Hematopoietic multipotent progenitor cell treated with erythropoietin and hydrocortisone succinate and interleukin-3 and kit ligand, for 6 days (in vitro differentiated cells): ENCODE data around the gene CALR.
"Not testable (repeated sequence)": the region's sequence is repeated elsewhere in the genome, so short reads cannot be mapped to it uniquely, and the experiment has no call there.

Source experiments
- DNase-seq: peaks from one replicate; pipeline ENCODE4 v3.0.0-alpha.2; 2015

CALR gene

DNA sequence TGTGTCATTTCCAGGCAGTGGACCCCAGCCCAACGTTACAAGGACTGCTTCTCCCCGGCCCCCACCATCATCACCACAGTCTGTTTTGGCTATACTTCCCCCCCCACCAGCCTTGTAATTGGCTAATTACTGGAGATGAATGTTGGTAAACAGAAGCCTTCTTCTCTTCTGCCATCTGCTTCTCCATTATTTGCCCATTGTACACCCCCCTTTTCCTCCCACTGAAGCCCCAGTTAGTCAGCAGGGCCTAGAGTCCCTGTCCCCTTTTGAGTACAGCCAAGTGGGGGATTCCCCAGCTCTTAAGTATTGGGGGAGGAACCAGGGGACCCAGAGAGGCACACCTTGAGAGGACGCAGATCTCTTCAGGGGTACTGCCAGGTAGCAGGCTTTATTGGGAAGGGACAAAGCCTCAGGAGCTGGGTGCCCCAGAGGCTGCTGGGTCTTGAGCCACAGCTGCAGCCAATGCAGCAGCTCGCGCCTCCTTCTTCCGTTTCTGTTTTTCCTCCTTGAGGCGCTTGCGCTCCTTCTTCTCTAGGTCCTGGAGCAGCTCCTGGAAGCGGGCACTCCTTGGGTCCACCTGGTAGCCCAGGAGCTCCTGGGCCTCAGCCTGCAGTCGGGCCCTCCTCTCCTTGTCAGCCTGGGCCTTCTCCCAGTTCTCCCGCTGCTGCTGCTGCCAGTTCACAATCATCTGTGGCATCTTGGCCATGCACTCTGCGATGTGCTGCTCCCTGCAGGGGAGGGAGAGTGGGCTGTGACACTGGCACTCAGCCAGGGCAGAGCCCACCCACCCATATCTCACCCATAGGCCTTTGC lies 15.6 kb downstream of the CALR start:
- DNase-seq: no peak

GRCh38 chr19:12954612-12954962 lies 16.2 kb downstream of the CALR start:
- no peak for DNase-seq

- not testable (repeated sequence) for DNase-seq
Observed at GRCh38 chr19:12955575-12955974, 17.2 kb downstream of the CALR start.

GRCh38 chr19:12955996-12956395 lies 17.6 kb downstream of the CALR start:
- no peak for DNase-seq

DNA sequence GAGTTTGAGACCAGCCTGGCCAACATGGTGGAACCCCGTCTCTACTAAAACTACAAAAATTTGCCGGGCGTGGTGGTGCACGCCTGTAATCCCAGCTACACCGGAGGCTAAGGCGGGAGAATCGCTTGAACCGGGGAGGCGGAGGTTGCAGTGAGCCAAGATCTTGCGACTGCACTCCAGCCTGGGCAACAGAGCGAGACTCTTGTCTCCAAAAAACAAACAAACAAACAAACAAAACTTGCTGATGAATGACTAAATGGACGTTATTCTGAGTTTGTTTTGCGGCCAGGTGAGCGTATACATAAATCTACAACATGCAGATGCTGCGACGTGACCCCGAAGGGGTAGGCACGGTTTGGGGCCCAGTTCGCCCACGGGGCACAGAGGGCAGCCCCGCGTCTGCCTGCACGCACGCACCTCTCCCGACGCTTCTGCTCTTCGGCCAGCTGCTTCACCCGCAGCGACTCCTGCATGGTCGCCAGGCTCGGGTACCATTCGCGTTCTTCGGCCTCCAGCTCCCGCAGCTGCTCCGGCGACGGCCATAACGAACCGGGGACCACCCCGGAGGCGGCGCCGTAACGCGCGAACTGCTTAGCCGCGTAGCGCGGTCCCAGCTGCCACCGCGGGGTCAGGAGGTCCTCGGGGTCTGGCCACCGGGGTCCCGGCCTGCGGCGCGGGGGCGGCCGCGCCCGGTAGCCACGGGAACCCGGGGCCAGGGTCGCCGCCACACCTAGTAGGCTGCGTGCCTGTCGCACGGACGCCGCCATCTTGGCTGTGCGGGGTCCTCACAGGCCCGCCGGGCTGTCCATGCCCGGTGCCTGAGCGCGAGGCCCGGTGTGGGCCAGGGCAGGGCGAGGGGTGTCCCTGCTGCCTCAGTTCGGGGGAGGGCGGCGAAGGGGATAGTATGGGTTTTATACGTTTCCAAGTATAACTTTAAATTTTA lies 18.3 kb downstream of the CALR start, which contains the start of gene GADD45GIP1:
Gene GADD45GIP1 (minus strand): TSS at position 778 of the 943 bp plus-strand sequence. CDS start 11 bp downstream, at position 767.
- DNase-seq: peak; percentile 92

GRCh38 chr19:12957389-12957952 lies 19.1 kb downstream of the CALR start:
- DNase-seq: not testable (repeated sequence)

GRCh38 chr19:12959481-12959880 lies 21.1 kb downstream of the CALR start:
- DNase-seq: no peak

GRCh38 chr19:12965017-12965811 lies 26.8 kb downstream of the CALR start:
- peak; percentile 89 for DNase-seq

- no peak for DNase-seq
Observed at GRCh38 chr19:12965812-12966135, 27.4 kb downstream of the CALR start.

DNA sequence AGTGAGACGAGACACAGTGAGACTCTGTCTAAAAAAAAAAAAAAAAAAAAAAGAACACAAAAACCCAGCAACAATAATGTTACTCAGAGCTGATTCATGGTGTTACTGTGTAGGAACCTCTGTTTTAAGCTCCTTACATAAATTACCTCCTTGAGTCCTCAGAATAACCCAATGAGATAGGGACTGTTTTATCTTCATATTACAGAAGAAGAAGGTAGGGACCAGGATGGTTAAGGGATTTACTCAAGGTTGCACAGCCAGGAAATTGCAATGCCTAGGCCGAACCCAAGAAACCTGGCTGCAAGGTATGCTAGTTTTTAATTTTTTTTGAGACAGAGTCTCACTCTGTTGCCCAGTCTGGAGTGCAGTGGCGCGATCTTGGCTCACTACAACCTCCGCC lies 29.5 kb downstream of the CALR start:
- DNase-seq: no peak

DNA sequence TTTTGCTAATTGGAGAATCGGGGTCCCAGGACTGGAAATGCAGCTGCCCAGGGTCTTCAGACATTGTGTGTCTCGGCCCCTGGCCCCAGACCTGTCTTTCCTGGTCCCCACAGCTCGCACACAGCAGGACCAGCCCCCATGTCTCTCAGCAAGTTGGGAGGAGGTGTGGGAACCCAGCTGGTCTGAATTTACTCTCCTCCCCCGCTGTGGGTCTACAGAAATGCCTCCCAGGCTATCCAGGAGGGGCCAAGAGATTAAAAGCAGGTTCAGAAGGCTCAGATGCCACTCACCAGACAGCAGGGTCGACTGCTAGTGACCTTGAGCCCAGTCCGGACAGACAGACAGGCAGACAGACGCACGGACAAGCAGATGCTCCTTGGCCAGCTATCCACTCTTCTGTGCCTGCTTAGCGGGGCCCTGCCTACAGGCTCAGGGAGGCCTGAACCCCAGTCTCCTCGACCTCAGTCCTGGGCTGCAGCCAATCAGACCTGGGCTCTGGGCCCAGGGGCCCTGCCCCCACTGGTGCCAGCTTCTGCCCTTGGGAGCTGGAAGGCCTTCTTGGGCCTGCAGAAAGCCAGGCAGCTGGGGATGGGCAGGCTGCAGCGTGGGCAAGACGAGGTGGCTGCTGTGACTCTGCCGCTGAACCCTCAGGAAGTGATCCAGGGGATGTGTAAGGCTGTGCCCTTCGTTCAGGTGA lies 31.0 kb downstream of the CALR start, which contains the start of gene DAND5:
Gene DAND5 (plus strand): TSS at position 285 of the 697 bp plus-strand sequence. CDS start 85 bp downstream, at position 370.
- DNase-seq: peak; percentile 62

GRCh38 chr19:12970070-12970820 lies 31.8 kb downstream of the CALR start:
- no peak for DNase-seq

- DNase-seq: no peak
Observed at GRCh38 chr19:12973236-12973635, 34.8 kb downstream of the CALR start.

- peak; percentile 74 for DNase-seq
Observed at GRCh38 chr19:12974301-12975220, 36.2 kb downstream of the CALR start.

DNA sequence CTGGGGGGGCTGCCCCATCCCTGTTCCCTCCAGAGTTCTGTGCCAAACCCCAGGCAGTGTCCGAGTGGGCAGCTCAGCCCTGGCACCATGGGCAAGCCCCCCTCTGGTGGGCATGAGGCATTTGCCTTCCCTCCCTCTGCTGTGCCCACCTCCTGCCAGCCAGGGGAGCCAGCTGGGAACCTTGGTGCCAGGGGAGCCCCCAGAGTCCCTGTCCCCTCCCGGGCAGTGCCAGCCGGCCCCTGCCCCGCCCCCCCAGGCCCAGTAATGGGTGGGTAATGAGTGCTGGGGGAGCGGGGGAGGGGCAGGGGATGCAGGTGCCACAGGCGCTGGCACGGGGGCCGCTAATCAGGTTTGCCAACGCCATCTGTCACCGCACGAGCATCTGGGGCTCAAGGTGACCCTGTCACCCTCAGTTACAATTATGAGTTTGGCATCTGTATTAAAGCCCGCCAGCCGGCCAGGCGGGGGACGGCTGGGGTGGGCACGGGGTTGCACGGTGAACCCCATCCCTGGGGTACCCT lies 36.9 kb downstream of the CALR start:
- DNase-seq: no peak

- not testable (repeated sequence) for DNase-seq
Observed at GRCh38 chr19:12976109-12976508, 37.7 kb downstream of the CALR start.

DNA sequence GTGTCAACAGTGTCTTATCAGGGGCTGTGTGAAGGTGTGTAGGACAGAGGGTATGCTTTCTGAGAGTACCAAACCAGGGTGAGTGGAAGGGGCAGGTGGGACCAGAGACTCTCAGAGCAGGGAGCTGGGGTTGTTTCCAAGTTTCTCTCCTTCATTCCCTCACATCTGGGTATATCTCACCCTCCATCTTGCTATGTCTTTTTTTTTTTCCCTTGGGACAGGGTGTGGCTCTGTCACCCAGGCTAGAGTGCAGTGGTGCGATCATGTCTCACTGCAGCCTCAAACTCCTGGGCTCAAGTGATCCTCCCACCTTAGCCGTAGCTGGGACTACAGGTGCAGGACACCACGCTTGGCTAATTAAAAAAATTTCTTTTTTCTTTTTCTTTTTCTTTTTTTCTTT lies 41.6 kb downstream of the CALR start:
- no peak for DNase-seq

DNA sequence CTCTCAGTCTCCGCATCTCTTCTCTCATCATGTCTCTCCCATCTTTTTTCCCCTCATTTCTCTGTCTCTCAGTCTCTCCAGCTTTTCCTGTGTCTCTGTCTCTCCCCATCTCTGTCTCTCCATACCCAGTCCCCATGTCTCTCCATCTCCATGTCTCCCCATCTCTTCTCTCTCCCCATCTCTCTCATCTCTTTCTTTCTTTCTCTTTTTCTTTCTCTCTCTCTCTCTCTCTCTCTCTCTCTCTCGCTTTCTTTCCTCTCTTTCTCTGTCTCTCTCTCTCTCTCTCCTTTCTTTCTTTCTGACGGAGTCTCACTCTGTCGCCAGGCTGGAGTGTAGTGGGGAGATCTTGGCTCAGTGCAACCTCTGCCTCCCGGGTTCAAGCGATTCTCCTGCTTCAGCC lies 44.2 kb downstream of the CALR start:
- DNase-seq: no peak

GRCh38 chr19:12983091-12983490 lies 44.7 kb downstream of the CALR start:
- DNase-seq: no peak
